H54 (cell line): ENCODE results near the gene TMEM270.

Experiments
- DNase-seq: peaks from one replicate; pipeline ENCODE4 v3.0.0; 2011; ENCODE audit warnings: low spot score, mixed read lengths; ENCODE audit not compliant: insufficient read length
- FAIRE-seq: peaks from 3 replicates; lab custom pipeline; 2011; peaks lifted over from hg19 to GRCh38; lab: Jason Lieb, UNC
- POLR2A ChIP-seq: IDR thresholded peaks from 2 replicates; pipeline ENCODE4 v1.6.1; 2011; ENCODE audit warnings: low read depth, mild to moderate bottlenecking, low read length

Gene TMEM270

GRCh38 chr7:73907554-73908122 lies 46.7 kb downstream of the TMEM270 start:
- DNase-seq: no peak
- FAIRE-seq: no peak
- TF ChIP-seq POLR2A: no peak

DNA sequence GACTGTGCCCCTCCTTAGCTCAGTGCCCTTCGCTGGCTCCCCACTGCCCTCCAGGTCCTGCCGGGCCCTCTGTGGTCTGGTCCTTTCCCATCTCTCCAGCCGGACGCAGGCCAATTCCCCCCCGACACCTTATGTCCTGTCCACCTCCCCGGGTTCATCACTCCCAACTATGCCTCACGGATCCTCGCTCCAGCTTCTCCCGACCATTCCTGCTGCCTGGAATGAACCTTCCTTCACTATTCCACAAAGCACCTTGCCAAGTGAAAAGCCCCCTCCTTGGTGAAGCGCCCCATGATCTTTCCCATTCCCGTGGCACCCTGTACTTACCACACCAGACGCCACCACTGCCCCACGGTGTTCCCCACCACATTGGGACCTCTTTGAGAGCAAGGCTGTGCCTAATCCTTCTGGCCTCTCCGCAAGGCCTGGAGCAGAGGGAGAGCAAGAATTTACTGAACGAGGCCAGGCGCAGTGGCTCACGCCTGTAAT lies 47.2 kb downstream of the TMEM270 start:
- no peak for FAIRE-seq
- no peak for DNase-seq
- TF ChIP-seq POLR2A: no peak

DNA sequence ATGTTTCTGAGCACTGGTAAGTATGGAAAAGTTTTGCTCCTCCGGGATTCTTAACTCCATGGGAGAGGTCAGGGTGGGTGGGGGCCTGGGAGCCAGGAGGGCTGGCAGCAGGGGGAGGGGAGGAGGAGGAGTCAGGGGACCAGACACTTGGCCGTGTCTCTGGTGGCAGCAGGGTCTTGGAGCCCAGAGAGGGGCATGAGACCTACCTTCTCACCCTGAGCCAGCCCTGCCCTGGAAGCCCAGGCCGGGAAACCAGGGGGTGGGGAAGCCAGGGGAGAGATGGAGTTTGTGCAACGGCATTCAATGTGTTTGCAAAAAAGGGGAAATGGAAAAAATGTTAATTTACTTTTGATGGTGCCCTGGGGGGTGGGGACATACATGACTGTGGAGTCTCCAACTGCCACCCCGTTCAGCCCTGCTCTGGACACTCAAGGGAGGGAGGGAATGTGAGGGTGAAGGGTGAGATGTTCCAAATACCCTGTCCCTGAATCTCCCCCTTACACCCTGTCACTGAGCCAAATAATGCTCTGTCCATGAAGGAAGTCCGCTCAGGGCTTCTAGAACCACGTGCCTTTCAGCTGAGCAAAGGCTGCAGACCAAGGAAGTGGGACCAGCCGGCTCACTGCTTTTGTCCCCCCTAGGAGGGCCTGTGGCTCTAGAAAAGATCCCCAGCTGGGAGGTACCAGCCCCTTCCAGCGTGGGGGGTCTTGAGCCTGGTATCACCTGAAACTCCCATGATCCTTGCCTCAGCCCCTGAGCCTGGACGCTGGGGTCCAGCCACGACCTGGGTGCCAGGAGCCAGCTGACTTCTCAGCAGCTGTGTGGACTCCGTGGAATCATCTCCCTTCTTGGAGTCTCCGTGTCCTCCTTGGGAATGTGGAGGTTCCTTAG lies 48.3 kb downstream of the TMEM270 start:
- FAIRE-seq: no peak
- no peak for DNase-seq
- TF ChIP-seq POLR2A: no peak

DNA sequence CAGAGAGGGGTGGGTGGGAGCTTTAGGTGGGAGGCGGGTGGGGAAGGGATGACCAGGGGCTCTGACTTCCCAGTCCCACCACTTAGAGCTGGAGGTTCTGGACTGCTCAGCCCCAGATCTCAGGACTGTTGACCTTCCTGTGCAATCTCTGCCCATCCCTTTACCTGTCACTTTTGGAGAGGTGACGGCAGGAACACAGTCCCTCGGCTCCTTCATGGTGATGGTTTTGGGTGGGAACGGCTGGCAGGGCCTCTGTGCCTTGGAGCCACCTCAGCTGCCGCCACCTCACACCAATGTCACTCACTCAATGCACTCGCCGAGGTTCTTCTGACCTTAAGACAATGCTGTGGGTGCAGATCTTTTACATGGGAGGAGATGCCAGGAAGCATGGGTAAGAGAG lies 49.0 kb downstream of the TMEM270 start:
- DNase-seq (no peak), FAIRE-seq (no peak)
- no peak for TF ChIP-seq POLR2A

DNA sequence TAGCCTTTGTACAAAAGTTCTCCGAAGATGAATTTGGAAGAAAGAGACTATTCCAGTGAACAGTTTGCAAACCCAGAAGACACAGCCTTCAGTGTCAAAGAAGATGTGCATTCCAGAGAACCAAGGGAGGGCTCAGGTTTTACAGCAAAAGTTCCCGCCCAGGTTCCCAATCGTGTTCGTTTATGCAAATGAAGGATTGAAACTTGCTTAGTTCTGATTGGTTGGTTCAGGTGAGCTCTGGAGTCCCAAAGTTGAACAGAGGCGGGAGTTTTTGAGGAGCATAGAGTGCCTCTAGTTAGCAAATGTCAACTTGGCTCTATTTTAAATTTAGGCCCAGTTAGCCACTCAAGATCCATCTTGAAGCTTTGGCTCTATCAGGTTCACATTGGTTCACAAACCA lies 51.3 kb downstream of the TMEM270 start:
- no peak for DNase-seq
- no peak for TF ChIP-seq POLR2A
- no peak for FAIRE-seq
